Vagina (tissue), 2 donors: ENCODE results near the gene CD70. TPM values are rescaled to one million over a fixed set of nuclear protein-coding genes. Genes with fewer than 3 reads are reported as not detected.
"Not testable (repeated sequence)": the region's sequence is repeated elsewhere in the genome, so short reads cannot be mapped to it uniquely, and the experiment has no call there.

ENCODE experiments used
- DNase-seq, 2 donors: peaks; one replicate each; pipeline ENCODE4 v3.0.0-alpha.2; 2017; ENCODE audit errors: extremely low spot score in 2 of 2
- H3K27ac ChIP-seq: fragments of 200-600 bp; sonication (generic); one replicate; pipeline ENCODE4 v1.5.1; 2019
- H3K27me3 ChIP-seq: fragments of 200-600 bp; sonication (generic); one replicate; pipeline ENCODE4 v1.5.1; 2019
- H3K36me3 ChIP-seq, 2 donors: fragments of 200-600 bp; sonication (generic); one replicate each; pipeline ENCODE4 v1.5.1; 2017 to 2019
- H3K4me1 ChIP-seq: fragments of 200-600 bp; sonication (generic); one replicate; pipeline ENCODE4 v1.5.1; 2019
- H3K4me3 ChIP-seq, 2 donors: fragments of 200-600 bp; sonication (generic); 1 replicate in 1 of 2; 2 replicates in 1 of 2; pipeline ENCODE4 v1.5.1; 2016 to 2019
- H3K9me3 ChIP-seq: fragments of 200-600 bp; sonication (generic); one replicate; pipeline ENCODE4 v1.5.1; 2019
- POLR2A ChIP-seq, 2 donors: fragments of 450-650 bp; IDR thresholded peaks; one replicate each; pipeline ENCODE4 v1.6.1; 2017; ENCODE audit warnings: antibody characterized with exemption in 2 of 2, mild to moderate bottlenecking in 2 of 2, moderate library complexity in 2 of 2
- POLR2AphosphoS5 ChIP-seq, 2 donors: sonication (generic); formaldehyde crosslinking; IDR thresholded peaks; one replicate each; pipeline ENCODE4 v1.9.0; 2017; ENCODE audit warnings: antibody characterized with exemption in 2 of 2, mild to moderate bottlenecking in 2 of 2, low read depth in 1 of 2; ENCODE audit not compliant: insufficient read depth in 1 of 2
- intact Hi-C: fragments of 100-400 bp; cut with DNase I; formaldehyde crosslinking; loops from one replicate; pipeline ENCODE4 v1.15.1; 2023
- total RNA-seq: library from RNA; depleted of rRNA; stranded (reverse); fragments of >200 nt; gene quantifications from one replicate; pipeline ENCODE4 v1.2.3, GENCODE V29; 2016
- TF ChIP-seq, protein P1 (sequence below), 3 experiments: fragments of 450-650 bp in 2 of 3; fragments of 200-600 bp in 1 of 3; sonication (generic) in 1 of 3; IDR thresholded peaks; one replicate each; pipeline ENCODE4 v1.5.1; 2017 to 2019; ENCODE audit warnings: antibody characterized with exemption in 3 of 3, mild to moderate bottlenecking in 2 of 3, moderate library complexity in 2 of 3

Gene CD70
- total RNA-seq, 1 donor from 2014 or later, result not detected

- Histone ChIP-seq H3K27me3 (no peaks in the 10 kb centered on the region), H3K4me1 (no peaks in the 10 kb centered on the region), H3K4me3 (no peak overlapping the region), H3K9me3 (no peaks in the 10 kb centered on the region), H3K27ac (no peak overlapping the region), H3K36me3 (no peaks in the 10 kb centered on the region)
- intact Hi-C loops, result no loop called here
- TF ChIP-seq POLR2A (IDR thresholded peaks at IDR 0.05) (no peak), POLR2AphosphoS5 (IDR thresholded peaks at IDR 0.05; ENCODE audit: insufficient read depth in 1 of 2, low read depth in 1 of 2) (no peak)
- TF ChIP-seq, protein P1, sequence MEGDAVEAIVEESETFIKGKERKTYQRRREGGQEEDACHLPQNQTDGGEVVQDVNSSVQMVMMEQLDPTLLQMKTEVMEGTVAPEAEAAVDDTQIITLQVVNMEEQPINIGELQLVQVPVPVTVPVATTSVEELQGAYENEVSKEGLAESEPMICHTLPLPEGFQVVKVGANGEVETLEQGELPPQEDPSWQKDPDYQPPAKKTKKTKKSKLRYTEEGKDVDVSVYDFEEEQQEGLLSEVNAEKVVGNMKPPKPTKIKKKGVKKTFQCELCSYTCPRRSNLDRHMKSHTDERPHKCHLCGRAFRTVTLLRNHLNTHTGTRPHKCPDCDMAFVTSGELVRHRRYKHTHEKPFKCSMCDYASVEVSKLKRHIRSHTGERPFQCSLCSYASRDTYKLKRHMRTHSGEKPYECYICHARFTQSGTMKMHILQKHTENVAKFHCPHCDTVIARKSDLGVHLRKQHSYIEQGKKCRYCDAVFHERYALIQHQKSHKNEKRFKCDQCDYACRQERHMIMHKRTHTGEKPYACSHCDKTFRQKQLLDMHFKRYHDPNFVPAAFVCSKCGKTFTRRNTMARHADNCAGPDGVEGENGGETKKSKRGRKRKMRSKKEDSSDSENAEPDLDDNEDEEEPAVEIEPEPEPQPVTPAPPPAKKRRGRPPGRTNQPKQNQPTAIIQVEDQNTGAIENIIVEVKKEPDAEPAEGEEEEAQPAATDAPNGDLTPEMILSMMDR (IDR thresholded peaks at IDR 0.05), result no peak
- no peak for DNase-seq
Measured at GRCh38 chr19:6568816-6569215, 22.1 kb downstream of the CD70 start.

GRCh38 chr19:6568010-6568526, 22.9 kb downstream of the CD70 start:
- intact Hi-C loops, result no loop called here
- H3K4me1 ChIP-seq, result no peaks in the 10 kb centered on the region
- DNase-seq, result no peak
- no peak overlapping the region for H3K4me3 ChIP-seq
- TF ChIP-seq POLR2A (IDR thresholded peaks at IDR 0.05) (no peak), POLR2AphosphoS5 (IDR thresholded peaks at IDR 0.05; ENCODE audit: insufficient read depth in 1 of 2, low read depth in 1 of 2) (no peak)
- TF ChIP-seq, protein P1 (IDR thresholded peaks at IDR 0.05), result no peak
- H3K36me3 ChIP-seq, result no peaks in the 10 kb centered on the region
- H3K27ac ChIP-seq, result no peak overlapping the region
- H3K9me3 ChIP-seq, result no peaks in the 10 kb centered on the region
- H3K27me3 ChIP-seq, result no peaks in the 10 kb centered on the region

DNA sequence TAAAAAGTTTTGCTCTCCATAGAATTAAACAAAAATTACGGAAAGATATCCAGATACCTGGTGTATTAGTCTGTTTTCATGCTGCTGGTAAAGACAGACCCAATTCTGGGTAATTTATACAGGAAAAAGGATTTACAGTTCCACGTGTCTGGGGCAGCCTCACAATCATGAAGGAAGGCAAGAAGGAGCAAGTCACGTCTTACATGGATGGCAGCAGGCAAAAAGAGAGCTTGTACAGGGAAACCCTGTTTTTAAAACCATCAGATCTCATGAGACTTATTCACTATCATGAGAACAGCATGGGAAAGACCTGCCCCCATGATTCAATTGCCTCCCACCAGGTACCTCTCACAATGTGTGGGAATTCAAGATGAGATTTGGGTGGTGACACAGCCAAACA, 24.2 kb downstream of the CD70 start:
- H3K4me1 ChIP-seq, intact Hi-C loops, H3K4me3 ChIP-seq, DNase-seq, H3K27ac ChIP-seq, H3K36me3 ChIP-seq, H3K9me3 ChIP-seq, H3K27me3 ChIP-seq: not testable (repeated sequence)

DNA sequence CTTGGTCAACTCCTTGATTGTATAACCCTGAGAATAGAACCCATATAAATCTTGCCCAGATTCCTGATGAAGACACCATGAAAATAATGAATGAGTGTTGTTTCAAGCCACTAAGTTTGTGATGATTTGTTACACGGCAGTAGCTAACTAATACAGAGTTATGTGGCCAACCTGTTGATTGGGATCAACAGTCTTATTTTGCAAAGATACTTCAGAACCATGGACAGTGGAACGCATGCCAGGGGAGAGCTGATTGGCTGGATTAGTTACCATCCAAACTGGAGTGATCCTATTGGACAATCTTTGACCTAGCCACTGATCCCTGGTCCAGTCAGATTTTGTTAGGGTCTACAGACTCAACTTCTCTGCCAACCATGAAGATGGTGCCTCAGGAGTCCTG, 26.6 kb downstream of the CD70 start:
- intact Hi-C loops, result no loop called here
- Histone ChIP-seq H3K36me3 (no peaks in the 10 kb centered on the region), H3K4me1 (no peaks in the 10 kb centered on the region), H3K4me3 (no peak overlapping the region), H3K27me3 (no peaks in the 10 kb centered on the region), H3K27ac (no peak overlapping the region), H3K9me3 (no peaks in the 10 kb centered on the region)
- no peak for TF ChIP-seq POLR2AphosphoS5 (IDR thresholded peaks at IDR 0.05; ENCODE audit: insufficient read depth in 1 of 2, low read depth in 1 of 2)
- TF ChIP-seq, protein P1 (IDR thresholded peaks at IDR 0.05), result no peak
- no peak for TF ChIP-seq POLR2A (IDR thresholded peaks at IDR 0.05)
- no peak for DNase-seq

DNA sequence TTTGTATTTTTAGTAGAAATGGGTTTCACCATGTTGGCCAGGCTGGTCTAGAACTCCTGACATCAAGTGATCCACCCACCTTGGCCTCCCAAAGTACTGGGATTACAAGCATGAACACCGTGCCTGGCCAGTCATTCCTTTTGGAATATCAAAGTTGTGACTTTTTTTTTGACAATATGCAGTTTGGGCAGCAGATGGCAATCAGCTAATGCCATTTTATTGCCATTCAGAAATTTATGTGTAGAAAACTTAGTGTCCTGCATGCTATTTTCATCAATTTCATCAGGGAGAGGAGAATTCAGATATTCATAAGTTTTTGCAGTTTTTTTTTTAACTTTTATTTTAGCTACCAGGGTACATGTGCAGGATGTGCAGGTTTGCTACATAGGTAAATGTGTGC, 28.5 kb downstream of the CD70 start:
- intact Hi-C loops, H3K9me3 ChIP-seq, H3K27me3 ChIP-seq, H3K36me3 ChIP-seq, H3K4me3 ChIP-seq, H3K27ac ChIP-seq, H3K4me1 ChIP-seq, DNase-seq: not testable (repeated sequence)

DNA sequence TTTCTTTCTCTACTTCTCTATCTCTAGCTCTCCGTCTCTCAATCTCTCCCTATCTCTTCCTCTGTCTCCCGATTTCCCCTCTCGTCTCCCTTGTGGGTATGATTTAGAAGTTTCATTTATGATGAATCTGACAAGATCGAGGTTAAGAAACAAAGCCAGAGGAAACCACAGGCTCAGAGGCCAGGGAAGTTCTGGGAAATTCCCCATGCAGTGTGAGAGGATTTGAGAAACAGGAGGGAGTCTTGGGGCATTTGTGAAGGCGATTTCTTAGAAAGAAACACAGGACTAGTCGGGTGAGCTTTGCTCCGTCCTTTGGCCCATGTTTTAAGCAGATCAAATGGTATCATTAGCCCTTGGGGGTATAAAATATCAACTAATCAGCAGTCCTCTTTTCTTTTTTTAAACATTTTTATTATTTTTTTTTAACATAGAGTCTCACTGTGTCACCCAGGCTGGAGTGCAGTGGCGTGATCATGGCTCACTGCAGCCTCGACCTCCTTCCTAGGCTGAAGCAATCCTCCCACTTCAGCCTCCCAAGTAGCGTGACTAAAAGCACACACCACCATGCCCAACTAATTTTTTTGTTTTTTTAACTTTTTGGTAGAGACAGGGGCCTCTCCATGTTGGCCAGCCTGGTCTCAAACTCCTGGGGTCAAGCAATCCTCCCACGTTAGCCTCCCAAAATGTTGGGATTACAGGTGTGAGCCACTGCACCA, 34.3 kb downstream of the CD70 start:
- DNase-seq, result no peak
- Histone ChIP-seq H3K4me3 (no peak overlapping the region), H3K4me1 (peaks cover 6% of the 10 kb centered on the region), H3K27me3 (no peaks in the 10 kb centered on the region), H3K9me3 (no peaks in the 10 kb centered on the region), H3K36me3 (no peaks in the 10 kb centered on the region), H3K27ac (no peak overlapping the region)
- intact Hi-C loops, result no loop called here
- TF ChIP-seq, protein P1 (IDR thresholded peaks at IDR 0.05), result no peak
- TF ChIP-seq POLR2A (IDR thresholded peaks at IDR 0.05), result no peak
- no peak for TF ChIP-seq POLR2AphosphoS5 (IDR thresholded peaks at IDR 0.05; ENCODE audit: insufficient read depth in 1 of 2, low read depth in 1 of 2)
